Measurements from ENCODE around the gene SCG3. TPM values are rescaled to one million over a fixed set of nuclear protein-coding genes. Genes with fewer than 3 reads are reported as not detected.

Gene SCG3
- total RNA-seq, 1 experiment from 2014 or later: not detected

DNA sequence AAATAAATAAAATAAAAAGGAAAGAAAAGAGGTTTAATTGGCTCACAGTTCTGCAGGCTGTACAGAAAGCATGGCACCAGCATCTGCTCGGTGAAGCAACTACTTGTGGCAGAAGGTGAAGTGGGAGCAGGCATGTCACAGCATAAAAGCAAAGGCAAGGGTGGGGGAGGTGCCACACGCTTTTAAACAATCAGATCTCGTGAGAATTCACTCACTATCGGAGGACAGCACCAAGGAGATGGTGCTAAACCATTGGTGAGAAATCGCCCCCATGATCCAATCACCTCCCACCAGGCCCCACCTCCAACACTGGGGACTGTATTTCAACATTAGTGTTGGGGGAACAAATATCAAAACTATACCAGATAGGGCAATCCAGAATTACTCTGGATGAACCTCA is 15.3 kb downstream of the SCG3 start:
- no peaks in the 10 kb centered on the region for H3K9me3 Mint-ChIP-seq (ENCODE audit: unreplicated experiment)
- H3K4me1 Mint-ChIP-seq (ENCODE audit: low read depth, unreplicated experiment): no peaks in the 10 kb centered on the region

GRCh38 chr15:51697163-51697562 is 15.9 kb downstream of the SCG3 start:
- ChIA-PET POLR2A (no interaction called here), CTCF (no interaction called here)
- no peak overlapping the region for H3K27ac Mint-ChIP-seq (ENCODE audit: unreplicated experiment)

More for the DNA sequence above, 15.3 kb downstream of the SCG3 start:
- BruUV-seq (replicated peaks): no TSS peak
- Histone ChIP-seq H3K9me3 (no peaks in the 10 kb centered on the region), H3K36me3 (ENCODE audit: control insufficient read depth, insufficient read depth, low read length) (no peaks in the 10 kb centered on the region), H3K27me3 (replicated peaks; ENCODE audit: control insufficient read depth, insufficient read depth, low read length) (no peaks in the 10 kb centered on the region), H3K4me3 (ENCODE audit: low read depth, low read length) (no peak overlapping the region), H3K4me1 (no peaks in the 10 kb centered on the region)
- ChIA-PET CTCF (no interaction called here), POLR2A (no interaction called here)
- DNase-seq: no peak
- intact Hi-C loops (cut with micrococcal nuclease; ENCODE audit: unreplicated experiment): no loop called here
- Mint-ChIP-seq H3K36me3 (ENCODE audit: insufficient read depth, unreplicated experiment) (no peaks in the 10 kb centered on the region), H3K27me3 (ENCODE audit: insufficient read depth, unreplicated experiment) (peaks cover 5% of the 10 kb centered on the region), H3K27ac (ENCODE audit: unreplicated experiment) (no peak overlapping the region), H3K4me3 (ENCODE audit: unreplicated experiment) (no peak overlapping the region)
- TF ChIP-seq, protein P1, sequence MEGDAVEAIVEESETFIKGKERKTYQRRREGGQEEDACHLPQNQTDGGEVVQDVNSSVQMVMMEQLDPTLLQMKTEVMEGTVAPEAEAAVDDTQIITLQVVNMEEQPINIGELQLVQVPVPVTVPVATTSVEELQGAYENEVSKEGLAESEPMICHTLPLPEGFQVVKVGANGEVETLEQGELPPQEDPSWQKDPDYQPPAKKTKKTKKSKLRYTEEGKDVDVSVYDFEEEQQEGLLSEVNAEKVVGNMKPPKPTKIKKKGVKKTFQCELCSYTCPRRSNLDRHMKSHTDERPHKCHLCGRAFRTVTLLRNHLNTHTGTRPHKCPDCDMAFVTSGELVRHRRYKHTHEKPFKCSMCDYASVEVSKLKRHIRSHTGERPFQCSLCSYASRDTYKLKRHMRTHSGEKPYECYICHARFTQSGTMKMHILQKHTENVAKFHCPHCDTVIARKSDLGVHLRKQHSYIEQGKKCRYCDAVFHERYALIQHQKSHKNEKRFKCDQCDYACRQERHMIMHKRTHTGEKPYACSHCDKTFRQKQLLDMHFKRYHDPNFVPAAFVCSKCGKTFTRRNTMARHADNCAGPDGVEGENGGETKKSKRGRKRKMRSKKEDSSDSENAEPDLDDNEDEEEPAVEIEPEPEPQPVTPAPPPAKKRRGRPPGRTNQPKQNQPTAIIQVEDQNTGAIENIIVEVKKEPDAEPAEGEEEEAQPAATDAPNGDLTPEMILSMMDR (IDR thresholded peaks at IDR 0.05; ENCODE audit: insufficient read depth in 1 of 2, low read depth in 1 of 2, low read length in 1 of 2, severe bottlenecking in 1 of 2, unreplicated experiment in 1 of 2): no peak

GRCh38 chr15:51699373-51699772 is 18.1 kb downstream of the SCG3 start:
- no peak for DNase-seq
- ChIA-PET POLR2A (no interaction called here), CTCF (no interaction called here)
- H3K9me3 ChIP-seq: no peaks in the 10 kb centered on the region
- Mint-ChIP-seq H3K36me3 (ENCODE audit: insufficient read depth, unreplicated experiment) (no peaks in the 10 kb centered on the region), H3K27ac (ENCODE audit: unreplicated experiment) (no peak overlapping the region), H3K9me3 (ENCODE audit: unreplicated experiment) (no peaks in the 10 kb centered on the region), H3K27me3 (ENCODE audit: insufficient read depth, unreplicated experiment) (peaks cover 5% of the 10 kb centered on the region), H3K4me1 (ENCODE audit: low read depth, unreplicated experiment) (no peaks in the 10 kb centered on the region), H3K4me3 (ENCODE audit: unreplicated experiment) (no peak overlapping the region)
- TF ChIP-seq, protein P1 (IDR thresholded peaks at IDR 0.05; ENCODE audit: insufficient read depth in 1 of 2, low read depth in 1 of 2, low read length in 1 of 2, severe bottlenecking in 1 of 2, unreplicated experiment in 1 of 2): no peak
- H3K4me1 ChIP-seq: no peaks in the 10 kb centered on the region
- BruUV-seq (replicated peaks): no TSS peak
- no peaks in the 10 kb centered on the region for H3K27me3 ChIP-seq (replicated peaks; ENCODE audit: control insufficient read depth, insufficient read depth, low read length)
- no peaks in the 10 kb centered on the region for H3K36me3 ChIP-seq (ENCODE audit: control insufficient read depth, insufficient read depth, low read length)
- no peak overlapping the region for H3K4me3 ChIP-seq (ENCODE audit: low read depth, low read length)
- intact Hi-C loops (cut with micrococcal nuclease; ENCODE audit: unreplicated experiment): no loop called here

More at GRCh38 chr15:51697163-51697562, 15.9 kb downstream of the SCG3 start:
- Histone ChIP-seq H3K4me3 (ENCODE audit: low read depth, low read length) (no peak overlapping the region), H3K4me1 (no peaks in the 10 kb centered on the region), H3K36me3 (ENCODE audit: control insufficient read depth, insufficient read depth, low read length) (no peaks in the 10 kb centered on the region), H3K9me3 (no peaks in the 10 kb centered on the region), H3K27me3 (replicated peaks; ENCODE audit: control insufficient read depth, insufficient read depth, low read length) (no peaks in the 10 kb centered on the region)
- H3K4me1 Mint-ChIP-seq (ENCODE audit: low read depth, unreplicated experiment): no peaks in the 10 kb centered on the region
- H3K27me3 Mint-ChIP-seq (ENCODE audit: insufficient read depth, unreplicated experiment): peaks cover 5% of the 10 kb centered on the region
- BruUV-seq (replicated peaks): no TSS peak
- H3K36me3 Mint-ChIP-seq (ENCODE audit: insufficient read depth, unreplicated experiment): no peaks in the 10 kb centered on the region
- H3K9me3 Mint-ChIP-seq (ENCODE audit: unreplicated experiment): no peaks in the 10 kb centered on the region
- intact Hi-C loops (cut with micrococcal nuclease; ENCODE audit: unreplicated experiment): no loop called here
- TF ChIP-seq, protein P1 (IDR thresholded peaks at IDR 0.05; ENCODE audit: insufficient read depth in 1 of 2, low read depth in 1 of 2, low read length in 1 of 2, severe bottlenecking in 1 of 2, unreplicated experiment in 1 of 2): no peak
- H3K4me3 Mint-ChIP-seq (ENCODE audit: unreplicated experiment): no peak overlapping the region
- no peak for DNase-seq
